Endothelial cell of umbilical vein (primary cell): ENCODE measurements around the gene PIM3. TPM values are rescaled to one million over a fixed set of nuclear protein-coding genes. Genes with fewer than 3 reads are reported as not detected.

ENCODE experiments used
- BruUV-seq: library from RNA; stranded (reverse); fragments of 400-500 nt; replicated peaks from 2 replicates; lab custom pipeline; 2021; lab: Mats Ljungman, UMichigan
- CTCF ChIA-PET: fragments of 300-600, 350-600 bp; sonication (Branson Sonifier 250); formaldehyde crosslinking; loops from one replicate; lab custom pipeline; 2021; ENCODE audit warnings: antibody characterized with exemption, inconsistent platforms; lab: Charles Lee
- POLR2A ChIA-PET: fragments of 300-600, 350-600 bp; sonication (Branson Sonifier 250); formaldehyde crosslinking; loops from one replicate; lab custom pipeline; 2021; ENCODE audit warnings: antibody characterized with exemption, inconsistent platforms; lab: Charles Lee
- DNase-seq: peaks from one replicate; pipeline ENCODE4 v3.0.0-alpha.2; 2011; ENCODE audit warnings: low read depth, low spot score
- FAIRE-seq: peaks from 2 replicates; lab custom pipeline; 2011; peaks lifted over from hg19 to GRCh38; lab: Jason Lieb, UNC
- H2AFZ ChIP-seq: 2 replicates; pipeline ENCODE4 v1.6.0; 2012; ENCODE audit warnings: low read depth, low read length, control low read depth, inconsistent platforms
- H3K27ac ChIP-seq: 2 replicates; pipeline ENCODE4 v1.5.1; 2011; ENCODE audit warnings: low read depth, mild to moderate bottlenecking, control low read depth, low read length, moderate library complexity; ENCODE audit not compliant: insufficient read depth
- H3K27me3 ChIP-seq, 2 experiments: 2 replicates each; pipeline versions ENCODE4 v1.6.0 to v1.6.1; 2011; ENCODE audit warnings: low read length in 2 of 2, mixed read lengths in 1 of 2; ENCODE audit not compliant: control insufficient read depth in 2 of 2, insufficient read depth in 2 of 2
- H3K36me3 ChIP-seq, 2 experiments: 2 replicates in 1 of 2; 3 replicates in 1 of 2; pipeline ENCODE4 v1.5.1; 2011; ENCODE audit warnings: low read length in 2 of 2, mild to moderate bottlenecking in 1 of 2, moderate library complexity in 1 of 2; ENCODE audit not compliant: control insufficient read depth in 2 of 2, insufficient read depth in 2 of 2; ENCODE audit errors: extremely low read depth in 1 of 2
- H3K4me1 ChIP-seq: 3 replicates; pipeline ENCODE4 v1.5.1; 2011; ENCODE audit warnings: mild to moderate bottlenecking, low read length; ENCODE audit not compliant: control insufficient read depth, insufficient read depth; ENCODE audit errors: extremely low read depth
- H3K4me2 ChIP-seq: 2 replicates; pipeline ENCODE4 v1.6.1; 2011; ENCODE audit warnings: low read length, control low read depth, mixed read lengths; ENCODE audit not compliant: insufficient read depth
- H3K4me3 ChIP-seq, 3 experiments: fragments of 200-600 bp in 1 of 3; sonication (generic), shearing (Covaris generic) in 1 of 3; replicated peaks in 1 of 3; 2 replicates each; pipeline ENCODE4 v1.5.1; 2011 to 2016; ENCODE audit warnings: control low read depth in 3 of 3, low read length in 3 of 3, mild to moderate bottlenecking in 2 of 3, inconsistent platforms in 1 of 3, low read depth in 1 of 3, moderate library complexity in 1 of 3; ENCODE audit not compliant: insufficient read depth in 1 of 3
- H3K79me2 ChIP-seq: 2 replicates; pipeline ENCODE4 v1.6.0; 2012; ENCODE audit warnings: low read length, inconsistent platforms; ENCODE audit not compliant: control insufficient read depth, insufficient read depth
- H3K9ac ChIP-seq: replicated peaks from 2 replicates; pipeline ENCODE3; 2011; ENCODE audit warnings: low read length, control low read depth; ENCODE audit not compliant: insufficient read depth; ENCODE audit errors: extremely low read depth
- H3K9me1 ChIP-seq: replicated peaks from 3 replicates; pipeline ENCODE4 v1.6.0; 2011; ENCODE audit warnings: mild to moderate bottlenecking, low read length; ENCODE audit not compliant: control insufficient read depth, insufficient read depth; ENCODE audit errors: extremely low read depth
- H3K9me3 ChIP-seq: replicated peaks from 2 replicates; pipeline ENCODE4 v1.5.1; 2012; ENCODE audit warnings: low read length, inconsistent platforms; ENCODE audit not compliant: control insufficient read depth, insufficient read depth
- H4K20me1 ChIP-seq: replicated peaks from 2 replicates; pipeline ENCODE3; 2011; ENCODE audit warnings: mild to moderate bottlenecking, low read length; ENCODE audit not compliant: control insufficient read depth, insufficient read depth; ENCODE audit errors: extremely low read depth
- EZH2 ChIP-seq: IDR thresholded peaks from 2 replicates; pipeline ENCODE4 v1.6.1; 2012; ENCODE audit warnings: borderline replicate concordance, low read depth, mild to moderate bottlenecking, moderate library complexity, low read length, inconsistent platforms; ENCODE audit not compliant: severe bottlenecking
- FOS ChIP-seq: IDR thresholded peaks from 2 replicates; pipeline ENCODE4 v1.6.1; 2011; ENCODE audit warnings: mild to moderate bottlenecking, low read length, moderate library complexity, borderline replicate concordance; ENCODE audit not compliant: insufficient read depth
- GATA2 ChIP-seq: IDR thresholded peaks from 2 replicates; pipeline ENCODE4 v1.7.0; 2011; ENCODE audit warnings: low read depth, mild to moderate bottlenecking, moderate library complexity, mixed read lengths, low read length; ENCODE audit not compliant: insufficient read length, insufficient read depth
- JUN ChIP-seq: IDR thresholded peaks from 2 replicates; pipeline ENCODE4 v1.6.1; 2011; ENCODE audit warnings: borderline replicate concordance, low read depth; ENCODE audit not compliant: insufficient read length, insufficient read depth
- MYC ChIP-seq: IDR thresholded peaks from one replicate; pipeline ENCODE4 v1.6.1; 2011; ENCODE audit warnings: mild to moderate bottlenecking, low read depth, low read length
- POLR2A ChIP-seq: IDR thresholded peaks from 2 replicates; pipeline ENCODE4 v1.6.1; 2012; ENCODE audit warnings: low read depth, mild to moderate bottlenecking, control low read depth, low read length
- POLR2AphosphoS5 ChIP-seq: IDR thresholded peaks from 2 replicates; pipeline ENCODE4 v1.6.1; 2012; ENCODE audit warnings: low read depth, mild to moderate bottlenecking, control low read depth, low read length, moderate library complexity; ENCODE audit not compliant: insufficient read depth
- dilution Hi-C: fragments of 300-500 bp; cut with MboI; formaldehyde crosslinking; loops from one replicate; pipeline ENCODE4 v1.15.0; 2019; ENCODE audit warnings: low sequenced_read_pairs; ENCODE audit not compliant: extremely low pct_ligation_motif_present
- intact Hi-C: fragments of 100-400 bp; cut with micrococcal nuclease; formaldehyde crosslinking; loops from one replicate; pipeline ENCODE4 v1.10.0; 2022
- polyA plus RNA-seq, 4 experiments: library from polyadenylated mRNA; depleted of rRNA in 3 of 4; stranded (reverse) in 3 of 4; unstranded in 1 of 4; fragments of >200 nt; gene quantifications; 2 replicates each; pipeline versions ENCODE4 v1.2.1 to v1.2.3, GENCODE V29; 2011 to 2012; ENCODE audit warnings: missing spikeins in 1 of 4
- total RNA-seq: library from RNA; stranded (reverse); gene quantifications from 2 replicates; pipeline ENCODE4 v1.2.3, GENCODE V29; 2021
- TF ChIP-seq, protein P1 (sequence below), 2 donors: IDR thresholded peaks; 1 replicate in 1 of 2; 2 replicates in 1 of 2; pipeline ENCODE4 v1.5.1; 2011; ENCODE audit warnings: low read length in 2 of 2, mild to moderate bottlenecking in 2 of 2, moderate library complexity in 2 of 2, control low read depth in 1 of 2, inconsistent platforms in 1 of 2, low read depth in 1 of 2; ENCODE audit not compliant: insufficient read depth in 1 of 2; ENCODE audit errors: extremely low read depth in 1 of 2
- TF ChIP-seq, protein P2 (sequence below): IDR thresholded peaks from 2 replicates; pipeline ENCODE4 v1.6.1; 2011; ENCODE audit not compliant: insufficient read depth, insufficient read length

Gene PIM3
- total and polyA plus RNA-seq, 2 donors (not counting 3 experiments of a cell fraction or from before 2014, with no cell fraction given) = 131 to 185 TPM

DNA sequence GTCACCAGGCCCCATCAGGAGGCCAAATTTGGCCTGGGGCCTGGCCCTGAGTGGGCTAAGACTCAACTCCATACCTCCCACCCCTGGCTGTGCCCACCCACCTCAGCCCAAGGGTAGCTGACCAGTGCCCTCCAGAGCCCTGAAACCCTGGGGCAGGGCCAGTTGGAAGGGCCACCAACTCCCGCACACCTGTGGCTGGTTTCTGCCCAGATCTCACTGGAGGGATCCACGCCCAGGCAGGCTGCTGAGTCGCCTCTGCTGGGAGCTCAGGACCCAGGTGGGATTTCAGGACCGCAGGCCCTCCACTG, 8.9 kb upstream of the PIM3 start:
- H3K27ac ChIP-seq = no peak overlapping the region
- H2AFZ ChIP-seq = no peak overlapping the region
- no peaks in the 10 kb centered on the region for H3K9me3 ChIP-seq
- FAIRE-seq (no peak), DNase-seq (no peak)
- no peaks in the 10 kb centered on the region for H3K79me2 ChIP-seq
- H3K27me3 ChIP-seq = no peaks in the 10 kb centered on the region
- H3K9me1 ChIP-seq = no peaks in the 10 kb centered on the region
- TF ChIP-seq, protein P1, sequence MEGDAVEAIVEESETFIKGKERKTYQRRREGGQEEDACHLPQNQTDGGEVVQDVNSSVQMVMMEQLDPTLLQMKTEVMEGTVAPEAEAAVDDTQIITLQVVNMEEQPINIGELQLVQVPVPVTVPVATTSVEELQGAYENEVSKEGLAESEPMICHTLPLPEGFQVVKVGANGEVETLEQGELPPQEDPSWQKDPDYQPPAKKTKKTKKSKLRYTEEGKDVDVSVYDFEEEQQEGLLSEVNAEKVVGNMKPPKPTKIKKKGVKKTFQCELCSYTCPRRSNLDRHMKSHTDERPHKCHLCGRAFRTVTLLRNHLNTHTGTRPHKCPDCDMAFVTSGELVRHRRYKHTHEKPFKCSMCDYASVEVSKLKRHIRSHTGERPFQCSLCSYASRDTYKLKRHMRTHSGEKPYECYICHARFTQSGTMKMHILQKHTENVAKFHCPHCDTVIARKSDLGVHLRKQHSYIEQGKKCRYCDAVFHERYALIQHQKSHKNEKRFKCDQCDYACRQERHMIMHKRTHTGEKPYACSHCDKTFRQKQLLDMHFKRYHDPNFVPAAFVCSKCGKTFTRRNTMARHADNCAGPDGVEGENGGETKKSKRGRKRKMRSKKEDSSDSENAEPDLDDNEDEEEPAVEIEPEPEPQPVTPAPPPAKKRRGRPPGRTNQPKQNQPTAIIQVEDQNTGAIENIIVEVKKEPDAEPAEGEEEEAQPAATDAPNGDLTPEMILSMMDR (IDR thresholded peaks at IDR 0.05; ENCODE audit: extremely low read depth in 1 of 2, insufficient read depth in 1 of 2, low read depth in 1 of 2, low read length in 2 of 2) = no peak
- no peak for TF ChIP-seq EZH2
- no peak for TF ChIP-seq GATA2
- TF ChIP-seq, protein P2, sequence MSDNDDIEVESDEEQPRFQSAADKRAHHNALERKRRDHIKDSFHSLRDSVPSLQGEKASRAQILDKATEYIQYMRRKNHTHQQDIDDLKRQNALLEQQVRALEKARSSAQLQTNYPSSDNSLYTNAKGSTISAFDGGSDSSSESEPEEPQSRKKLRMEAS = no peak
- TF ChIP-seq POLR2A = no peak
- TF ChIP-seq MYC = no peak
- no peak for TF ChIP-seq POLR2AphosphoS5
- no peak for TF ChIP-seq JUN
- TF ChIP-seq FOS = no peak
- no peaks in the 10 kb centered on the region for H4K20me1 ChIP-seq
- H3K36me3 ChIP-seq = no peaks in the 10 kb centered on the region
- dilution Hi-C loops (no loop called here), intact Hi-C loops (no loop called here)
- H3K4me3 ChIP-seq = no peak overlapping the region
- ChIA-PET POLR2A (no interaction called here), CTCF (interaction anchor here (1.3 to 1.5 kb wide), 3 partner anchors 9 to 20 kb away, joined by 3 to 5 read pairs (median 4); partner anchors contain the start of gene PIM3)
- no peak overlapping the region for H3K4me2 ChIP-seq
- BruUV-seq = no TSS peak
- no peak overlapping the region for H3K9ac ChIP-seq
- peaks cover 10% of the 10 kb centered on the region for H3K4me1 ChIP-seq
